Breast epithelium (tissue), 3 donors: ENCODE data around the gene KCNJ9.

Source experiments
- POLR2A ChIP-seq: fragments of 450-650 bp; IDR thresholded peaks from one replicate; pipeline ENCODE4 v1.6.1; 2016; ENCODE audit warnings: antibody characterized with exemption, mild to moderate bottlenecking, moderate library complexity
- TF ChIP-seq, protein P1 (sequence below), 3 donors: fragments of 450-650 bp; IDR thresholded peaks; one replicate each; pipeline ENCODE4 v1.5.1; 2016 to 2017; ENCODE audit warnings: antibody characterized with exemption in 3 of 3, mild to moderate bottlenecking in 3 of 3, moderate library complexity in 3 of 3

DNA sequence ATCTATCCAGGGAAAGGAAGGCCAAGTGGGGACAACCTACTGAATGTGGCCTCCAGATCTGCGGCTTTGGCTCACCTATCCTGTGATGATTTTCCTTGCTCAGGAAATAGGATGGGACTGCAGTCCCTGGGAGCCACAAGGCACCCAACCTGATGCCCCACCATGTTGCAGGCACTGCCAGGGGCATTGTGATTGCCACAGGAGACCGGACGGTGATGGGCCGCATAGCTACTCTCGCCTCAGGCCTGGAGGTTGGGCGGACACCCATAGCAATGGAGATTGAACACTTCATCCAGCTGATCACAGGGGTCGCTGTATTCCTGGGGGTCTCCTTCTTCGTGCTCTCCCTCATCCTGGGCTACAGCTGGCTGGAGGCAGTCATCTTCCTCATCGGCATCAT is 46.0 kb downstream of the KCNJ9 start:
- TF ChIP-seq, protein P1, sequence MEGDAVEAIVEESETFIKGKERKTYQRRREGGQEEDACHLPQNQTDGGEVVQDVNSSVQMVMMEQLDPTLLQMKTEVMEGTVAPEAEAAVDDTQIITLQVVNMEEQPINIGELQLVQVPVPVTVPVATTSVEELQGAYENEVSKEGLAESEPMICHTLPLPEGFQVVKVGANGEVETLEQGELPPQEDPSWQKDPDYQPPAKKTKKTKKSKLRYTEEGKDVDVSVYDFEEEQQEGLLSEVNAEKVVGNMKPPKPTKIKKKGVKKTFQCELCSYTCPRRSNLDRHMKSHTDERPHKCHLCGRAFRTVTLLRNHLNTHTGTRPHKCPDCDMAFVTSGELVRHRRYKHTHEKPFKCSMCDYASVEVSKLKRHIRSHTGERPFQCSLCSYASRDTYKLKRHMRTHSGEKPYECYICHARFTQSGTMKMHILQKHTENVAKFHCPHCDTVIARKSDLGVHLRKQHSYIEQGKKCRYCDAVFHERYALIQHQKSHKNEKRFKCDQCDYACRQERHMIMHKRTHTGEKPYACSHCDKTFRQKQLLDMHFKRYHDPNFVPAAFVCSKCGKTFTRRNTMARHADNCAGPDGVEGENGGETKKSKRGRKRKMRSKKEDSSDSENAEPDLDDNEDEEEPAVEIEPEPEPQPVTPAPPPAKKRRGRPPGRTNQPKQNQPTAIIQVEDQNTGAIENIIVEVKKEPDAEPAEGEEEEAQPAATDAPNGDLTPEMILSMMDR (IDR thresholded peaks at IDR 0.05) = no peak
- TF ChIP-seq POLR2A = no peak
